IMR-90 (cell line): Measurements from ENCODE around the gene DPP8. TPM values are rescaled to one million over a fixed set of nuclear protein-coding genes. Genes with fewer than 3 reads are reported as not detected.

Experiments
- ATAC-seq: fragments of 200-7000 bp; cut with Tn5 transposase; 2 replicates; pipeline ENCODE4 v1.9.1; 2020; ENCODE audit warnings: low read depth, mild to moderate bottlenecking, moderate library complexity
- BruUV-seq: library from RNA; stranded (reverse); fragments of 400-500 nt; replicated peaks from 2 replicates; lab custom pipeline; 2021; lab: Mats Ljungman, UMichigan
- CTCF ChIA-PET: fragments of 300-600 bp; formaldehyde crosslinking; extraction: SDS; loops from one replicate; lab custom pipeline; 2021; ENCODE audit warnings: antibody characterized with exemption; lab: Yijun Ruan, JAX
- POLR2A ChIA-PET: fragments of 300-600 bp; sonication (Branson Sonifier 250); formaldehyde crosslinking; loops from one replicate; lab custom pipeline; 2022; ENCODE audit warnings: antibody characterized with exemption; ENCODE audit not compliant: unreplicated experiment; lab: Charles Lee
- DNase-seq: peaks from one replicate; pipeline ENCODE4 v3.0.0; 2013
- H2AFZ ChIP-seq: replicated peaks from 2 replicates; pipeline ENCODE3; 2013; ENCODE audit warnings: low read length, mild to moderate bottlenecking; ENCODE audit not compliant: poor library complexity
- H2AK5ac ChIP-seq: 2 replicates; pipeline ENCODE4 v1.6.1; 2013; ENCODE audit warnings: low read depth, low read length, inconsistent platforms
- H2AK9ac ChIP-seq: replicated peaks from 2 replicates; pipeline ENCODE3; 2013; ENCODE audit warnings: mild to moderate bottlenecking, low read depth, low read length, moderate library complexity; ENCODE audit not compliant: poor library complexity
- H2BK120ac ChIP-seq: 2 replicates; pipeline ENCODE4 v1.6.1; 2013; ENCODE audit warnings: low read depth, low read length, inconsistent platforms
- H2BK15ac ChIP-seq: 3 replicates; pipeline ENCODE4 v1.6.1; 2013; ENCODE audit warnings: low read depth, low read length, inconsistent platforms
- H2BK20ac ChIP-seq: 2 replicates; pipeline ENCODE4 v1.6.1; 2013; ENCODE audit warnings: low read depth, mild to moderate bottlenecking, inconsistent platforms, low read length, moderate library complexity
- H2BK5ac ChIP-seq: 2 replicates; pipeline ENCODE4 v1.6.1; 2013; ENCODE audit warnings: mild to moderate bottlenecking, low read depth, low read length, inconsistent platforms; ENCODE audit not compliant: poor library complexity, severe bottlenecking
- H3K14ac ChIP-seq: replicated peaks from 2 replicates; pipeline ENCODE4 v1.6.1; 2013; ENCODE audit warnings: low read depth, low read length, inconsistent platforms
- H3K18ac ChIP-seq: 2 replicates; pipeline ENCODE4 v1.6.1; 2013; ENCODE audit warnings: low read depth, low read length, control low read depth
- H3K23ac ChIP-seq: 2 replicates; pipeline ENCODE4 v1.6.1; 2013; ENCODE audit warnings: low read depth, low read length, inconsistent platforms
- H3K27ac ChIP-seq: 2 replicates; pipeline ENCODE4 v1.5.1; 2013; ENCODE audit warnings: mild to moderate bottlenecking, control low read depth, low read length; ENCODE audit not compliant: insufficient read depth
- H3K27me3 ChIP-seq: 2 replicates; pipeline ENCODE4 v1.6.1; 2013; ENCODE audit warnings: low read length; ENCODE audit not compliant: control insufficient read depth, insufficient read depth
- H3K36me3 ChIP-seq: 2 replicates; pipeline ENCODE4 v1.6.1; 2013; ENCODE audit warnings: low read length, mixed read lengths; ENCODE audit not compliant: control insufficient read depth, insufficient read depth
- H3K4ac ChIP-seq: 2 replicates; pipeline ENCODE4 v1.6.1; 2013; ENCODE audit warnings: low read depth, low read length, inconsistent platforms
- H3K4me1 ChIP-seq: 2 replicates; pipeline ENCODE4 v1.6.1; 2013; ENCODE audit warnings: low read length, mixed read lengths; ENCODE audit not compliant: control insufficient read depth, insufficient read depth
- H3K4me2 ChIP-seq: 2 replicates; pipeline ENCODE4 v1.6.1; 2013; ENCODE audit warnings: low read depth, mild to moderate bottlenecking, control low read depth, low read length, moderate library complexity
- H3K4me3 ChIP-seq: 2 replicates; pipeline ENCODE4 v1.5.1; 2013; ENCODE audit warnings: low read depth, mild to moderate bottlenecking, control low read depth, low read length, moderate library complexity; ENCODE audit not compliant: insufficient read depth
- H3K56ac ChIP-seq: 2 replicates; pipeline ENCODE4 v1.6.1; 2013; ENCODE audit warnings: low read length, inconsistent platforms; ENCODE audit not compliant: insufficient read depth; ENCODE audit errors: extremely low read depth
- H3K79me1 ChIP-seq, 2 experiments: 2 replicates each; pipeline ENCODE4 v1.6.1; 2013; ENCODE audit warnings: low read length in 2 of 2, inconsistent platforms in 1 of 2, low read depth in 1 of 2
- H3K9ac ChIP-seq: 2 replicates; pipeline ENCODE4 v1.6.1; 2013; ENCODE audit warnings: low read depth, low read length, control low read depth
- H3K9me1 ChIP-seq: 2 replicates; pipeline ENCODE4 v1.6.1; 2013; ENCODE audit warnings: low read length, inconsistent platforms; ENCODE audit not compliant: insufficient read depth
- H3K9me3 ChIP-seq: 2 replicates; pipeline ENCODE4 v1.6.1; 2013; ENCODE audit warnings: low read length; ENCODE audit not compliant: control insufficient read depth, insufficient read depth
- H4K20me1 ChIP-seq: 2 replicates; pipeline ENCODE4 v1.6.1; 2013; ENCODE audit warnings: low read length, inconsistent platforms; ENCODE audit not compliant: insufficient read depth
- H4K5ac ChIP-seq: 2 replicates; pipeline ENCODE4 v1.6.1; 2013; ENCODE audit warnings: mild to moderate bottlenecking, low read depth, low read length, control low read depth
- H4K8ac ChIP-seq, 2 experiments: 2 replicates each; pipeline ENCODE4 v1.6.1; 2013; ENCODE audit warnings: low read depth in 2 of 2, low read length in 2 of 2, control low read depth in 1 of 2, inconsistent platforms in 1 of 2
- H4K91ac ChIP-seq: 2 replicates; pipeline ENCODE4 v1.6.1; 2013; ENCODE audit warnings: low read depth, low read length, inconsistent platforms; ENCODE audit not compliant: insufficient read depth
- BHLHE40 ChIP-seq: fragments of 150-350 bp; IDR thresholded peaks from 2 replicates; pipeline ENCODE4 v1.6.1; 2016; ENCODE audit warnings: mild to moderate bottlenecking, low read depth, low read length
- CEBPB ChIP-seq: IDR thresholded peaks from 2 replicates; pipeline ENCODE4 v1.6.1; 2012; ENCODE audit warnings: low read depth, low read length, improper control_type of control experiment
- MAFK ChIP-seq: IDR thresholded peaks from 2 replicates; pipeline ENCODE4 v1.6.1; 2012; ENCODE audit warnings: low read depth, low read length, improper control_type of control experiment
- RCOR1 ChIP-seq: IDR thresholded peaks from 2 replicates; pipeline ENCODE4 v1.6.1; 2012; ENCODE audit warnings: mild to moderate bottlenecking, low read length, improper control_type of control experiment; ENCODE audit not compliant: insufficient replicate concordance
- WGBS, 2 experiments: methylation state at CpG; one replicate each; pipeline versions ENCODE4 v1.1.5 to v1.1.7; 2013; ENCODE audit warnings: missing lambda C conversion rate in 2 of 2; ENCODE audit not compliant: insufficient read length in 1 of 2; ENCODE audit errors: extremely low coverage in 2 of 2; 5-methylcytosine and 5-hydroxymethylcytosine counted together
- dilution Hi-C: fragments of 300-500 bp; cut with HindIII; formaldehyde crosslinking; loops from one replicate; pipeline ENCODE4 v1.14.3; 2018; ENCODE audit warnings: low sequenced_read_pairs; ENCODE audit not compliant: unreplicated experiment
- in situ Hi-C: fragments of 300-500 bp; cut with MboI; formaldehyde crosslinking; loops from 3 replicates; pipeline ENCODE4 v1.14.3; 2019; ENCODE audit warnings: low sequenced_read_pairs, inconsistent platforms, mixed read lengths
- intact Hi-C: fragments of 100-400 bp; cut with micrococcal nuclease; formaldehyde crosslinking; loops from 2 replicates; pipeline ENCODE4 v1.10.0; 2022
- polyA plus RNA-seq, 3 experiments: library from polyadenylated mRNA; depleted of rRNA; stranded (reverse); fragments of >200 nt; gene quantifications; 2 replicates each; pipeline ENCODE4 v1.2.3, GENCODE V29; 2012; ENCODE audit warnings: low replicate concordance in 1 of 3
- total RNA-seq: library from RNA; depleted of rRNA; stranded (reverse); fragments of >200 nt; gene quantifications from 2 replicates; pipeline ENCODE4 v1.2.3, GENCODE V29; 2012

DPP8 gene
- total and polyA plus RNA-seq, 2 of the 4 experiments (the other 2 are of a cell fraction): 10.7 to 29.4 TPM

GRCh38 chr15:65395567-65396202 is 121.8 kb downstream of the DPP8 start:
- Histone ChIP-seq H3K36me3 (no peaks in the 10 kb centered on the region), H4K91ac (no peak overlapping the region), H4K8ac (no peak overlapping the region), H3K14ac (no peak overlapping the region), H3K27ac (no peak overlapping the region), H2BK120ac (no peak overlapping the region), H2BK20ac (no peak overlapping the region), H2AFZ (peak overlapping the region; percentile 6), H3K4me1 (no peaks in the 10 kb centered on the region), H3K9me1 (no peaks in the 10 kb centered on the region; the same call in 1 of the 2 replicates), H3K9ac (no peak overlapping the region), H4K5ac (no peak overlapping the region), H2BK15ac (no peak overlapping the region), H3K79me1 (no peaks in the 10 kb centered on the region), H2BK5ac (no peak overlapping the region), H3K9me3 (no peaks in the 10 kb centered on the region), H3K4ac (no peak overlapping the region), H3K4me3 (no peak overlapping the region), H3K23ac (no peak overlapping the region), H3K27me3 (peaks cover 39% of the 10 kb centered on the region), H3K56ac (no peak overlapping the region), H3K4me2 (no peak overlapping the region), H4K20me1 (no peaks in the 10 kb centered on the region), H3K18ac (no peak overlapping the region), H2AK9ac (no peak overlapping the region), H2AK5ac (no peak overlapping the region)
- ChIA-PET POLR2A (no interaction called here), CTCF (no interaction called here)
- DNase-seq (no peak), ATAC-seq (no peak; the same call in 1 of the 2 replicates)
- WGBS, 2 experiments: 40% methylated on average over 32 of the region's 72 CpGs; no CpG with 5 or more reads in 1 of the 2 experiments
- BruUV-seq: no TSS peak
- in situ Hi-C loops: no loop called here
- intact Hi-C loops: no loop called here
- no peak for TF ChIP-seq CEBPB
- TF ChIP-seq MAFK: no peak
- no peak for TF ChIP-seq RCOR1
- no peak for TF ChIP-seq BHLHE40
- dilution Hi-C loops: no loop called here
